HPDE6-E6E7 (cell line): Measurements from ENCODE around the gene THBS4.

Source experiments
- DNase-seq: peaks from one replicate; pipeline ENCODE4 v3.0.0; 2011; ENCODE audit warnings: missing footprints; ENCODE audit errors: extremely low spot score

The THBS4 gene

DNA sequence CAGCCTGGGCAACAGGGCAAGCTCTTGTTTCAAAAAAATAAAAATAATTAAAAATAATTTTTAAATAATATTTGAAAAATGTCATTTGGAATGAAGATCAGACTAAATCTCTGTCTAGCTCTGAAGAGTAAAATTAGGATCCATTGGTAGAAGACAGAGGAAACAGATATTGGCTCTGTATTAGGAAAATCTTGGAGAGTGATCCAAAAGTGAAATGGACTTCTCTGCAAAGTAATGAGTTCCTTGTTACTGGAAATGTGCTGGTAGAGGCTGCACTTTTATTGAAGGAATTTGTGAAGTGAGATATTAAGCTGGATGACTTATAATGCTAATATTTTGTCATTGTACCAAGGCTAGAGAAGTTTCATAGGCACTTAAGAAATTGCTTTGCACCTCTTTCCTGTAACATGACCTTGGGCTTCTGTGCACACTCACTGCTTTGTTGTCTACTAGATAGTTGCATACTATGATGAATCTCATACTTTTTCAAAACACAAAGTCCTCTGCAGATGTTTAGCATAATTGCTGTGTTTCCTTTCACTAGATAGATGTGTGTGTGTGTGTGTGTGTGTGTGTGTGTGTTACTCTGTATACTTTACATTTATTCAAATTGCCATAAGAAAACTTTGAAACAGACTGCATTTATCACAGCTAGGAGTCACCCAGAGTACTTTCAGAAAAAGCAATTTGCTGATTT, 13.1 kb downstream of the THBS4 start:
- DNase-seq: no peak

- no peak for DNase-seq
Observed at GRCh38 chr5:80052464-80052863, 17.3 kb downstream of the THBS4 start.

- peak; percentile 57 for DNase-seq
Observed at GRCh38 chr5:80054682-80055081, 19.5 kb downstream of the THBS4 start.

DNA sequence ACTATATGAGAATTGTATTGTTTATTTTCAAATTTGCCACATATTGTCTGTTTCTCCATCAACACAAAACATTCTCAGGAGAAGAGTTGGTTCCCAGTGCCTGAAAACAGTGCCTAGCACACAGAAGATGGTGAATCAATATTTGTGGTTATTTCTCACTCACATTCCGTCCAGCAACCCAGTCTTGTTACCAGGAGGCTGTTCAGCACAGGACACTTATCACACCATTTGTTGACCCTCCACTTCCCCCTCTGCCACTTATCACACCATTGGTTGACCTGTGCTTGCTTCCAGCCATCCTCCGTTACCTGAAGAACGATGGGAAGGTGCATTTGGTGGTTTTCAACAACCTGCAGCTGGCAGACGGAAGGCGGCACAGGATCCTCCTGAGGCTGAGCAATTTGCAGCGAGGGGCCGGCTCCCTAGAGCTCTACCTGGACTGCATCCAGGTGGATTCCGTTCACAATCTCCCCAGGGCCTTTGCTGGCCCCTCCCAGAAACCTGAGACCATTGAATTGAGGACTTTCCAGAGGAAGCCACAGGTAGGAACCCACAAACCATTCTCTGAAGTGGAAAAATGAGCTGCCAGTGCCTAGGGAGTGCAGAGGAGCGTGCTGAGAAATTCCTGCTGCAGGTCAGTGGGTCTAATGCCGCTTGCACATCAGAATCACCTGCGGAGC, 20.5 kb downstream of the THBS4 start:
- DNase-seq: peak; percentile 38

- no peak for DNase-seq
Observed at GRCh38 chr5:80057099-80057498, 22.0 kb downstream of the THBS4 start.

- no peak for DNase-seq
Observed at GRCh38 chr5:80057921-80058320, 22.8 kb downstream of the THBS4 start.

DNA sequence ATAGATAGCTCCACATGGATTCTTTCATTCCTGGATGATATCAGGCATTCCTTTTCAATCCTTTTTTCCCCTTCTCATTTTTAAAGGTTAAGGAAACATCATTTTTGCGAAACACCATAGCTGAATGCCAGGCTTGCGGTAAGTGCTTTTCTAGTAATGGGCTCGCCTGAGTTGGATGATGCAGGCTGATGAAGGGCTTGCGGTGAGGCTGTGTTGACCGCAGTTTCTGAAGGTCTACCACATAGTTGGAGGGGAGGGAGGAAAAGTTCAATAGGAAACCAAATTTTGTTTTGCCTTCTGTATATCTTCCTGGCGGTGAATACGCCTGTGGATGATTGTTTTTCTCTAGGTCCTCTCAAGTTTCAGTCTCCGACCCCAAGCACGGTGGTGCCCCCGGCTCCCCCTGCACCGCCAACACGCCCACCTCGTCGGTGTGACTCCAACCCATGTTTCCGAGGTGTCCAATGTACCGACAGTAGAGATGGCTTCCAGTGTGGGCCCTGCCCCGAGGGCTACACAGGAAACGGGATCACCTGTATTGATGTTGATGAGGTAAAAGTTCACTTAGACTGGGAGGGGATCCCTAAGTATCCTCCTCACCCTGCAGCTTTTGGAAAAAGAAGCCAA, 24.3 kb downstream of the THBS4 start:
- no peak for DNase-seq

DNA sequence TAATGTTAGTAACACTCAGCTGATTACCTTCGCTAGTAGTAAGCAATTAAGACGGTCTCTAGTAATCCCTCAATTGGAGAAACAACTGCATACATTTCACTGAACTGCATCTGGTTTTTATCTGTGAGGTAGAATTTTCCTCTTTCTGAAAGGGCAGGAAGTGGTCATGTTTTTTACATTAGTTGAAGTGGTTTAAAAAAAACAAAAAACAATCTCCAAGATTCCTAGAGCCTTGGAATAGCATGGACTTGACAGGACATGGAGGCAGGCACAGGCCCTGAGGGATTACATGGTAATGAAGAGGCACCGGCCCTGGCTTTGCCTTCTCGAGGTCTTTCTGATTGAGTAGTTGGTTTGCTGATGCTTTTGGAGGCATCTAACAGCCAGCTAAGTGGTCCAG, 25.8 kb downstream of the THBS4 start:
- DNase-seq: no peak

GRCh38 chr5:80061547-80061946, 26.4 kb downstream of the THBS4 start:
- no peak for DNase-seq

DNA sequence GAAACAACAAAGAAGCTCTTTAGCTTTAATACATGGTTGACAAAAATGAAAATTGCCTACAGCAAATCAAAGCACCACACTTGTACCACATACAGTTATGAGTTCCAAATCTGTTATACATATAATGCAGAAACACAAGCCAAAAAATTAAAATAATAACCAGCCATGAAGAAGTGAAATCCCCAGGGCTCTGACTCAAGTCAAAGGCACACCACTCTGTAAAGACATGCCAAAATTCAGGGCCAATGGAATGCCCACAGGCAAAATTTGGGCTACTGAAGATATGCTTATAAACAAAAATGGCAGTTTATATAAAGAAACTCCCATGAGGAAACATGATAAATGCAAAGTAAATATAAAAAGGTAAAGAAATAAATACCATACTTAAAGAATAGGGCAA, 29.0 kb downstream of the THBS4 start:
- DNase-seq: no peak

GRCh38 chr5:80067016-80067415, 31.9 kb downstream of the THBS4 start:
- DNase-seq: no peak

DNA sequence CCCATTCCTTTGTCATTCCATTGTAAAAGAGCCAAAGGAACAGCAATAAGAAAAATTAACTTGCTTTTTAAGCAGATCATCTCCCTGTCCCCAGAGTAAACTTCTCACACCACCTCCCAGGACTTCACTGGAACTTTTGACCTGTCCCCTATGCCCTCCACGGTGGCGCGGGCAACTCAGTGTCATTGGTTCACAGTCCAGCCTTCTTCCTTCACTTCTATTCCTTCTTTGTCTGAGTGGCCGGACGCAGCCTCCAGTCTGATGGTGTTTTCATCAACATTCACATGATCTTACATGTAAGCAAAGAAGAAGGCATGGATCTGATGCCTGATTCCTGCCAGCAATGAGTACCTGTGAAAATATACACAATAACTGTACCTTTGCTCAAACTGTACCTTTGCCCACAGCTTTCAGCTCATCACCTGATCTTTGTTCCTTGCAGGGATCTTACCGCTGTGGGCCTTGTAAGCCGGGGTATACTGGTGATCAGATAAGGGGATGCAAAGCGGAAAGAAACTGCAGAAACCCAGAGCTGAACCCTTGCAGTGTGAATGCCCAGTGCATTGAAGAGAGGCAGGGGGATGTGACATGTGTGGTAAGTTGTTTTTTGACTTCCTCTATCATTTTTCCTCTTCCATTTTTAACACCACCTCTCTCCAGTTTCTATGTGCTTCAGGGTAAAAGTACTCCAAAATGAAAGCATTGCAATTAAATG, 32.5 kb downstream of the THBS4 start:
- DNase-seq: no peak

GRCh38 chr5:80068246-80068636, 33.1 kb downstream of the THBS4 start:
- DNase-seq: no peak

- no peak for DNase-seq
Observed at GRCh38 chr5:80068775-80069174, 33.6 kb downstream of the THBS4 start.

GRCh38 chr5:80069251-80069800, 34.2 kb downstream of the THBS4 start:
- DNase-seq: no peak

DNA sequence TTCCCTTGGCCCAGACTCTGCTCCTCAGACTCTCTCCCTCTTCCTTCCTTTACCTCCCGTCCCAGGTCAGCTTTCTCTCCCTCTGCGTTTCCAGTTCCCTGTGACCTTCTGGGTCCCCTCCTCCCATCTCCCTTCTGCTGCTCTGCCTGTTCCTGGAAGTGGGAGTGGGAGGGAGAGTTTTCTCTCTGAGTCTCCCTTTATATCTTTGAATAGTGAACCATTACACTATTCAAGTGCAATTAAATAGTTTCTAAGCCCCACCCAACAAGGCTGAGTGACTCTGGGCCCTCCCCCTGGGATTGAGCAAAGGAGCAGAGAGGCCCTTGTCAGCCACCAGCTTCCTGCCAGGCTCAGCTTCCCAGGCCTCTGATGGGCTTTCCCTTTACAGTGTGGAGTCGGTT, 34.8 kb downstream of the THBS4 start:
- no peak for DNase-seq

DNA sequence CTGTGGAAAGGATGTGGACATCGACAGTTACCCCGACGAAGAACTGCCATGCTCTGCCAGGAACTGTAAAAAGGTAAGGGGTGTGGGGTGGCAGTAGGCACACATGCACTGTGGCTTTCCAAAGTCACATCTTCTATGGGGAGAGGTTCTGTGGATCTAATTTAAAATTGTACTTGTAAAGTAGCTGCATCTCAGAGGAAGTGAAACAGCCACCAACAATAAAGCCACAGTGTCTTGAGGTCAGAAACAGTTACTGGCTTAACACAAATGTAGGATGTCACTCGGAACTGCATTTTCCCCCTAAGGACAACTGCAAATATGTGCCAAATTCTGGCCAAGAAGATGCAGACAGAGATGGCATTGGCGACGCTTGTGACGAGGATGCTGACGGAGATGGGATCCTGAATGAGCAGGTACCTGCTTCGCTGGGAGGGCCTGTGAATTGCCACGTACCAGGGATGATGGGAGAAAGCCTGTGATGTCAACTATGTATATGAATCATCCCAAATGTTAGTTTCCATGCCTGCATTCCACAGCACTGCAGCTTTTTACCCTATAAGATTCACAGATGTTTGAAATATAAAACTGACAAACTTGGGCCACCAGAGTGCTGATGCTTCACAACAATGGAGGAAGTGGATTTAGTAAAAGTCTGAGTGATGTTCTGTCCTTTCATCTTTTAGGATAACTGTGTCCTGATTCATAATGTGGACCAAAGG, 35.3 kb downstream of the THBS4 start:
- DNase-seq: no peak

DNA sequence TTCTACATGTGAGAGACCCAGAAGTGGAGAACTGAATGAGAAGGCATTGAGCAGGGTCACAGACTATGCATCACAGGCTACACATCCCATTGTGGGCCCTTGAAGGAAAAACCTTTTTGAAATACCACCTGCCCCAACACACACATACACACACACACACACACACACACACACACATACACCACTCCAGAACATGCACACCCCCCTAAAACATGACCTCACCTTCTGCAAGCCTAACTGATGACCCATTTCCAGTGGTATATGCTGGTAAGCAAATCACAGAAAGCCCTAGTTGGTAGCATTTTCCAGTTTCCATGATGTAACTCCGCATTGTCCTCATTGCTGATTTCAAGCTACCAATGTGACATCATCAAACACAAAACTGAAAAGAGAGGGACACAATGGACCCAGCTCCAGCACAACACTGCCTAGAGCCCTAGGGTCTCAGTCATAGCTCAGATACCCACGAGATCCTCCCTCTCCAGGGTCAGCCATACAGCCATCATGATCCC, 36.4 kb downstream of the THBS4 start:
- DNase-seq: no peak

DNA sequence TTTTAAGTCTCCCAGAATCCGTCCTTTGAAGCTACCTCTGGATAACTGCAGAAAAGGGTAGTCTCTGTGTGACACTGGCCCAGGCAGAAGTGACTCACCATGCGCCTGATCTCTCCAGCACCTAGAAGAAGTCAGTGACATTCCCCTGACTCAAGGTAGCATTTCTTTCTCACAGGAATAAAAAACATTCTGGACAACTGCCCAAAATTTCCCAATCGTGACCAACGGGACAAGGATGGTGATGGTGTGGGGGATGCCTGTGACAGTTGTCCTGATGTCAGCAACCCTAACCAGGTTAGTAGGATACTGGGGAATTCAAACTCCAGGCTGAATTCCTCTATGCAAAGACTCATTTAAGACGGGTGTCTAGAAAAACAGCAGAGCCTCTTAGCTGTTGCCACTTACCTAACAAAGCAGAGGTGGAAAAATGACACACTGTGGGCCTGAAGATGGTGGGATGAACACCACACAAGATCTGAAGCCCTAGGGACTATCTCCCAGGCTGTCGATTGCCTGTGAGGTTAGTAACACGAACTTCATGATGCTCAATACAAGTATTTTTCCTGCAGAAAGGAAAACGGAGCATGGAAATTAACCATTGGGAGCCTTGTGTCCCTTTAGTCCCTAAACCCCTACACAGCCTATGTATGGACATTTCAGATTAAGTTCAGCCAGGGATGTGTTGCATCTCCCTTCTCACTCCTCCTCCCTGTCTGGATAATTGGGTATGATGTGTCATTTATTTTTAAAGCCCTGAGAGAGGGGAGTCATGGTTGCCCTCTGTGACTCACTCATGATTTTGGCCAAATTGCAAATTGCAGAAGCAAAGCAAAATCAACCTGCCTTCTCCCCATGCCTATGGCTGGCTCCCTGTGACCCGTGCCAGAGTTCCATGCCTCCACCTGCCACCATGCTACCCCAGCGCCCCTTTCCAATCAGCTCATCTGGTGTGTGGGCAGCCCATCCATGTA, 37.2 kb downstream of the THBS4 start:
- no peak for DNase-seq
